Renal cortex interstitium (tissue), 11 donors: ENCODE measurements around the gene FXYD2. TPM values are rescaled to one million over a fixed set of nuclear protein-coding genes. Genes with fewer than 3 reads are reported as not detected.
"Not testable (repeated sequence)": the region's sequence is repeated elsewhere in the genome, so short reads cannot be mapped to it uniquely, and the experiment has no call there.

Experiments
- DNase-seq, 11 donors: peaks; one replicate each; pipeline ENCODE4 v3.0.0-alpha.2; 2013; ENCODE audit warnings: low read depth in 9 of 11, low spot score in 4 of 11; ENCODE audit errors: extremely low read depth in 1 of 11
- polyA plus RNA-seq, 3 donors: library from polyadenylated mRNA; unstranded; fragments of 120-200 nt; gene quantifications; one replicate each; pipeline ENCODE4 v1.2.1, GENCODE V29; 2013; ENCODE audit not compliant: insufficient read length in 3 of 3

Gene FXYD2
- polyA plus RNA-seq, 3 donors, result 363 to 550 (median 455) TPM

- DNase-seq, result not testable (repeated sequence)
Observed at GRCh38 chr11:117865546-117865945, 41.0 kb upstream of the FXYD2 start.

GRCh38 chr11:117863383-117863782 lies 38.8 kb upstream of the FXYD2 start:
- DNase-seq, result no peak

- DNase-seq, result no peak
Observed at GRCh38 chr11:117862753-117863152, 38.2 kb upstream of the FXYD2 start.

- DNase-seq, result no peak
Observed at GRCh38 chr11:117862019-117862725, 37.6 kb upstream of the FXYD2 start.

GRCh38 chr11:117861151-117862018 lies 36.8 kb upstream of the FXYD2 start:
- DNase-seq, result peak in 1 of 11 donors; percentile 63

GRCh38 chr11:117860139-117860538 lies 35.6 kb upstream of the FXYD2 start:
- DNase-seq, result no peak

GRCh38 chr11:117859488-117860112 lies 35.1 kb upstream of the FXYD2 start:
- no peak for DNase-seq

- DNase-seq, result no peak
Observed at GRCh38 chr11:117859061-117859460, 34.5 kb upstream of the FXYD2 start.

- DNase-seq, result no peak
Observed at GRCh38 chr11:117857734-117858414, 33.3 kb upstream of the FXYD2 start.

- DNase-seq, result no peak
Observed at GRCh38 chr11:117855912-117856651, 31.5 kb upstream of the FXYD2 start.

- no peak for DNase-seq
Observed at GRCh38 chr11:117855186-117855845, 30.8 kb upstream of the FXYD2 start.

- DNase-seq, result no peak
Observed at GRCh38 chr11:117852309-117852708, 27.8 kb upstream of the FXYD2 start.

- DNase-seq, result no peak
Observed at GRCh38 chr11:117851852-117852251, 27.3 kb upstream of the FXYD2 start.

GRCh38 chr11:117851106-117851505 lies 26.6 kb upstream of the FXYD2 start:
- DNase-seq, result no peak

- no peak for DNase-seq
Observed at GRCh38 chr11:117849781-117850414, 25.4 kb upstream of the FXYD2 start.

GRCh38 chr11:117843666-117844484 lies 19.3 kb upstream of the FXYD2 start:
- DNase-seq, result peak in 3 of 11 donors; percentile 51 to 73 (median 68)
